HG03095 (cell line): ENCODE data around the gene RRP1.

Experiments
- ATAC-seq: cut with Tn5 transposase; IDR thresholded peaks from one replicate; pipeline ENCODE4 v1.9.1; 2021; ENCODE audit warnings: moderate library complexity; ENCODE audit not compliant: unreplicated experiment

The RRP1 gene

DNA sequence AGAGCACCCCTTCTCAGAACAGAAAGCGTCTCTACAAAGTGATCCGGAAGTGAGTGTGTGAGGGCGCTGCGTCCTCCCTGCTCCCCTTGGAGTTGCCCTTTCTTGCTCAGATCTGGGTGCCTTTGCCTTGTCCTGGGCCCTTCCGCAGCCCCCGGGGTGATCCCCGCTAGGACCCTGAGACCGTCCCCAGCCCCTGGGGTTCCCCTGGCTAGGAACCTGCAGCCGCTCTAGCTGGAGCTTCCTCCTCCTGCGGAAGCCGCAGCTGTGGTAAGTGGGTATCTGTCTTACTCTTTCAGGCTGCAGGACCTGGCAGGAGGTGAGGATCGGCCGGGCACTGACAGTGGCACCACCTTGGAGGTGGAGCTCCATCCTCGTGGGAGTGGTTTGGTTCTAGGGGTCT is 11.2 kb downstream of the RRP1 start:
- no peak for ATAC-seq

DNA sequence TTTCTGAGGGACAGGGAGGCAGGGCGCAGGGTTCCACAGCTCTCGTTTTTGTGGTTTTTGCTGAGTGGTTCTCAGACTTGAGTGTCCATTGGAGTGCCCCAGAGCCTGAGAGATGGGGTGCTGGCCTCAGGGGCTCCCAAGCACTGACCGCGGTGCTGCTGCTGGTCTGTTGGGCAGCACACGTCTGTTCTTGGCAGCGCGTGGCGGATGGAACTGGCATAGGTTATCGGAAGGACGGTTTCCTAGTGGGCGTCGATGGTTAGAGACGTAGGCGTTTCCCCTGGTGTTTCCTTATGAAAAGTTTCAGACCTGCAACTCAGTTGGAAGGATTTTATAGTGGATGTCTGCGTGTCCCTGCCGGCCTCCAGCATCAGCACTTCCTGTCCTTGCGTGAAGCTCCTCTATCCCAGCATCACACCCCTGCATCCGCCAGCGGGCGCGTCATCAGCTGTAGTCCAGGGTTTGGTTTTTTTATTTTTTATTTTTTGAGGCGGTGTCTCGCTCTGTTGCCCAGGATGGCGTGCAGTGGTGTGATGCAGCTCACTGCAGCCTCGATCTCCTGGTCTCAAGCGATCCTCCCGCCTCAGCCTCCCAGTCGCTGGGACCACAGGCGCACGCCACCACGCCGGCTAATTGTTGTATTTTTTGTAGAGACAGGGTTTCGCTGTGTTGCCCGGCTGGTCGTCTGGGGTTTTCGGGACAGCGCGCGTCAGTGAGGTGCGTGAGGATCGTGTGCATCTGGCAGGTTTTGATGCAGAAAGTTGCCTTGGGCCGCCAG is 11.8 kb downstream of the RRP1 start:
- no peak for ATAC-seq

DNA sequence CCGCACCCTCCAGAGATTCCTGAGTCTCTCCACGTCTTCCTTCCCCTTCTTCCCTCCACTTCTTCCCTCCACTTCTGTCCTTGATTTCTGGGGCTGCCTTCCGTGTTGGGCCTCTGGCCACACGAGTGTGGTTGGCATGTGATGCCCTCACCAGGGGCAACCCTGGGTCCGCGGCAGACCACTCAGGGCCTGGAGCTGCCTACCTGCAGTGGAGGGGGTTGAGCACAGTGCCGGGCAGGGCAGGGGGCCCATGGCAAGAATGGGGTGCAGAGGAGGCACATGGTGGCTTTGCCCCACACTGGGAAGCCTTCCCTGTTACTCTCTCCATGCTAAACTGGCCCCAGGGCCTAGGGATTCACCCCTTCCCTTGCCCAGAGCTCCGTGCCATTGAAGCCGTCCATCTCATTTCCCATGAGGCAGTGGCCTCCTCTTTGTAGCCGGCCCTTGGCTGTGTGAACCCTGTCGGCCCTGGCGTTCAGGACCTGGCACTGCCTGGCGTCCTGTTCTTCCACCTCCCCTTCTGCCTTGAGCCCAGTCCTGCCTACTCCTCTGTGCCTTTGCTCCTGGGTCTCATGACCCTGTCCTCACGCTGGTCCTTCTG is 13.4 kb downstream of the RRP1 start:
- no peak for ATAC-seq

DNA sequence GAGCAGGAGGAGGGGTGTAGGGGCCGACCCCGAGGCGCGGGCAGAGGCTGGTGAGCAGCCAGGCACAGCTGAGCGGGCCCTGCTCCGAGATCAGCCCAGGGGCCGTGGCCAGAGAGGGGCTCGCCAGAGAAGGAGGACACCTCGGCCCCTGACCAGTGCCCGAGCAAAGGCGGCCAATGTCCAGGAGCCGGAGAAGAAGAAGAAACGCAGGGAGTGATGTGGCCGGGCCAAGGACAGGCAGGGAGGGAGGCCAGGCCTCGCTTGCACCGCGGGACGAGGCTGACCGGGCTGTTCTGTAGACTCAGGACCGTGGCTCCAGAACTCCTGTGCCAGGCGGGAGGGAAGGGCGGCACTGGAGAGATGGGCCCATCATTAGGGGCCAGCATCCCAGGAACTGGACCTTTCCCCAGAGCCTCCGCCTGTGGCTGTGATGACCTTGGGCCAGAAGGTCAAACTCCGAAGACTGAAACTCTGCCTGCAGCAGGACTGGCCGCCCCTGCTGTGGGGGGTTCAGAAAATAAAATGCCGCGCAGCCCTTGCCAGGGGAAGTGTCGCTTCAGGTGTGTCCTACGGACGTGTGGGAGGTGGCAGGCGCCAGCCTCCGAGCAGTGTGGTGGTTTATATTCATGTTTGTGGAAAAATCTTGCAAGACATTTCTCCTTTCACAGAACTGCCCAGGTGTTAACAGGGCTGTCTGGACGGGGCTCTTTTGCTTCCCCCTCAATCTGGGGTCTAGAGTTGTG is 14.4 kb downstream of the RRP1 start:
- ATAC-seq = no peak

DNA sequence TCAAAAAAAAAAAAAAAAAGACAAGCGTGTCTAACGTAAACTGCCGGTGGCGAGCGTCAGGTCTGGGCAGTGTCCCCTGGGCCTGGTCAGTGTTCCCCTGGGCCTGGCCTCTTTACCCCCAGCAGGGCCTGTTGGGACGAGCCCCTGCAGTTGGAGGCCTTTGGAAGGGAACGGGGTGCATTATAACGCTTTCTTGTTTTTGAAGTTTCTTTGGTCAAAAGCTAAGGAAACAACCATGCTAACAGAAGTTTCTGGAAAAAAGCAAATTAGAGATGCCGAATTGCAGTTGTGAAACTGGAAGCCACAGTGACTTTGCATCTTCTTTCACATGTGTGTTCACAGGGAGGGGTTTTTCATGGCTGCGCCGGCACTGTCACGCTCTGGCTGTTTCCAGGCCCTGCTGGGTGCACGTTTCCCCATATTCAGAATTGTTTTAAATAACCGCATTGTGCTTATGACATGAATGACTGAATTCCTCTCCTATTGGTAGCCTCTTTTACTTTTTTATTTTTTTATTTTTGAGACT is 16.0 kb downstream of the RRP1 start:
- peak; percentile 62 for ATAC-seq

DNA sequence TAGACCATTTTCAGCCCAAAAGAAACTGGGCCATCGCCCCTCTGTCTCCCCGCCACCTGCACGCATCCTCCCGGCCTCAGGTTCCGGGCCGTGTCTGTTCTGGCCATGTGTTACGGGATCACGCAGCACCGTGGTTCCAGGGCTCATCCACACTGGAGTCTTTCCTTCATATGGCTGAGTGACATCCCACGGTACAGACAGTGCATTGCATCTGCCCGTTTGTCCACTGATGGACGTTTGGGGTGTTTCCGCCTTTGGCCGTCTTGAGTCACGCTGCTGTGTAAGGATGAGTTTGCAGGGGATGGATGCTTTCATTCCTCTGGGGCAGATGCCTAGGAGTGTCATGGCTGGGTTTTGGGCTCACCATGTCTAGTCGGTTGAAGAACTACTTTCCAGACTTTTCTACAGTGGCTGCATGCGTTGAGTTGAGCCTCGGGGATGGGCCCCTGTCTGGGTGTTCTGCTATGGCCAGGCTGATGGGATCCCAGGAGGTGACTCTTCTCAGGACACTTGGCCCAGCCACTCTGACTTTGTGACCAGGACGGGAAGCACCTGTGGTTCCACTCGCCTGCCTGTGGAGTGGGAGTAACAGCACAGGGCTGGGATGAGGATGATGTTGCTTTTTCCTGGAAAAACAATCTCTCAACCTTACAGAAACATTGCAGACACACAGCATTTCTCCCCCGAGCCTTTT is 16.8 kb downstream of the RRP1 start:
- ATAC-seq = no peak

DNA sequence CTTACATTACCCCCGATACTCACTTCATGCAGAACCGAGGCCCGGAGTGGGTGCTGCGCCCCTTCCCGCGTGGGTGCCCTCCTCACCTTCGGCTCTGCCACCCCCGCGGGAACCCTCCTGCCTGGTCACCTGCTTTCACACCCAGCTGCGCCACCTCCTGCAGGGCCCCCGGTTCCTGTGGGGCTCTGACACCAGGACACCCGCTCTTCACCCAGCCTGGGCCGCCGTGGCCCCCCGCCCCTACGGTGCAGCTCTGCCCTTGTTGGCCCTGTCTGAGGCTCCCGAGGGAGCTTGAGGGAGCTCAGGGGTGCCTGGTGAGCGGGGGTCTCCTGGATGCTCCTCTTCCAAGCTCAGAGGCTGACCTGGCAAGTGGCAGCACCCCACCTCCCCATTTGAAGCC is 19.0 kb downstream of the RRP1 start:
- ATAC-seq = no peak

DNA sequence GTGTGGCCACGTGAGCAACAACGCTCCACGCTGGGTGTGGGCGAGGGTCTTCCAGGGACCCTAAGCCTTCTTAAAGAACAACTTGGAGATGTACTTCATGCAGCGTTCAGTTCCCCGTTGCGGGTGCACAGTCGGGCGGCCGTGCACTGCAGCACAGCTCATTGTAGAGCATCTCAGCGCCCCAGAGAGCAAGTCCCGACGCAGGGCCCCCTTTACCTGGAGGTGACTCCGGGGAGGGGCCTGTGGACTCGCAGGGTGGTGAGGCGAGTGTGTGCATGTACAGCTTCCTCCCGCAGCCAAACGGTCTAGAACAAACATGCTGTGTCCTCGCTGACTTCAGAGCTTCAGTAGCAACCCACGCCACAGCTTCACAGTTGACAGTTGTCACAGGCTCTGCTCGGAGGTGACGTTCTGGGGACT is 19.5 kb downstream of the RRP1 start:
- ATAC-seq = no peak

DNA sequence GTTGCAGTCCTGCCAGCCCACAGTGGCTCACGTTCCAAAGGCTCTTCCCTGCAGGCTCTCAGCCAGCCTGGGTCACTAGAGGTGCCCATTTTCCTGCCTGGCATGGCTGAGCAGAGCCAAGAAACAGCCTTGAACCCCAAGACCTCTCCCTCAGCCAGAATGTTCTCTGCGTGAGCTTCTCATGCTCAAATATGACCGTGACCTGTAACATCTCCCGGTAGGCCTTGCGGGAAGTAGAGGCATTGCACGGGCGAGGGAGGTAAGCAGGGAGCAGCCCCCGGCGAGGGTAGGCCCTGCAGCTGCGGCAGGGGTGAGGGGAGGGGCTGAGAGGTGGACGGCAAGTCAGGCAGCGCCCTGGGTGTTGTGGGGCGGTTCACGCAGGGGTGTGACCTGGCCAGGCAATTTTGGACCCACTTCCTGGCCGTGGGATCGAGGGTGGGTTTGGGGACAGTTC is 20.0 kb downstream of the RRP1 start:
- ATAC-seq = no peak

DNA sequence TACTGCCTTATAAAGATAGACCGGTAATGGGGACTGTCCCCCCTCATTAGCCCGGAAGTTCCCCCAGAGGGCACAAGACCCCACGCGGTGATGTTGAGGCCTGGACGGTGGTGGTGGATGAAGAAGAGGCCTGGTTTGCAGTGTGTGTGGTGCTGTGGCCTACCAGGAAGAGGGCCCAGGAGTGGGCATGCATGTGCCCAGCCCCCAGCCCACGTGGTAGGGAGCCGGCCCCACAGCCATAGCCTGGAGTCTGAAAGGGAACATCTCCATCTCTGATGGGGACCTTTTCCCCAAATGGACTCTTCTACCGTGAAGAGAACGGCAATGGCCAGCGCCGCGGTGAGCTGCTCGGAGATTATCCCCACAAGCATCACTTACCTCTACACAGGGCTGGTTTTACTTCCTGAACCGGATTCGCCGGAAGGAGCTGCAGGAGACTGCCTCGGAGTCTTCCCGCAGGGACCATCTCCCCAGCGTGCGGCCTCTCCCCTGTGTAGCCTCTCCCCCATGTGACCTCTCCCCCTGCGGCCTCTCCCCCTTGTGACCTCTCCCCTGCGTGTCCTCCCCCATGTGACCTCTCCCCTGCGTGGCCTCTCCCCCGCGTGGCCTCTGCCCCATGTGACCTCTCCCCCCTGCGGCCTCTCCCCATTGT is 20.6 kb downstream of the RRP1 start:
- ATAC-seq = no peak

DNA sequence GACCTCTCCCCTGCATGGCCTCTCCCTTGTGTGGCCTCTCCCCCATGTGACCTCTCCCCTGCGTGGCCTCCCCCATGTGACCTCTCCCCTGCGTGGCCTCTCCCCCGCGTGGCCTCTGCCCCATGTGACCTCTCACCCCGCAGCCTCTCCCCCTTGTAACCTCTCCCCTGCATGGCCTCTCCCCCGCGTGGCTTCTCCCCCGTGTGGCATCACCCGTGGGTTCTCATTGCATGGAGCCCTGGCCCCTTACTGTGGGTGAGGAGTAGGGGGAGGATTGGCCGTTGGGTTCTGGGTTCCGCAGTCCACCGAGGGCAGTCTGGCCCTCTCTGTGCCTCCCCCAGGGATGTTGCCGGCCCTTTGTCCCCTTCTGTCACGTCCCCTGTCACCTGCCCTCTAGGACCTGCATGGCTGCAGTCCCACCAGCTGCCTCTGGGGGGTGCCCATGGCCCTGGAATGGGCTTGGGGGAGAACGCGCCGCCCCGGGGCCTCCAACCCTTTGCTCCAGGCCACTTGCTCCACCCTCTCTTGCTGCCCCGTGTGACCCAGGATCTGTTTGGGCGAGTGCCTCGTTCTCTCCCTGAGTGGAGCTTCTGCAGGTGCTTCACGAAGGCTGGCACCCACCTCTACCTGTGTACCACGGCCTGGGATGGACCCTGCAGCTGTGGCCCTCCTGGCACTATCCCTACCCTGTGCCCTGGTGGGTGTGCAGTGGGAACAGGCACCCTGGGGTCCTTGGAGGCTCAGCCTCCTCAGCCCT is 21.3 kb downstream of the RRP1 start:
- ATAC-seq = peak; percentile 48

DNA sequence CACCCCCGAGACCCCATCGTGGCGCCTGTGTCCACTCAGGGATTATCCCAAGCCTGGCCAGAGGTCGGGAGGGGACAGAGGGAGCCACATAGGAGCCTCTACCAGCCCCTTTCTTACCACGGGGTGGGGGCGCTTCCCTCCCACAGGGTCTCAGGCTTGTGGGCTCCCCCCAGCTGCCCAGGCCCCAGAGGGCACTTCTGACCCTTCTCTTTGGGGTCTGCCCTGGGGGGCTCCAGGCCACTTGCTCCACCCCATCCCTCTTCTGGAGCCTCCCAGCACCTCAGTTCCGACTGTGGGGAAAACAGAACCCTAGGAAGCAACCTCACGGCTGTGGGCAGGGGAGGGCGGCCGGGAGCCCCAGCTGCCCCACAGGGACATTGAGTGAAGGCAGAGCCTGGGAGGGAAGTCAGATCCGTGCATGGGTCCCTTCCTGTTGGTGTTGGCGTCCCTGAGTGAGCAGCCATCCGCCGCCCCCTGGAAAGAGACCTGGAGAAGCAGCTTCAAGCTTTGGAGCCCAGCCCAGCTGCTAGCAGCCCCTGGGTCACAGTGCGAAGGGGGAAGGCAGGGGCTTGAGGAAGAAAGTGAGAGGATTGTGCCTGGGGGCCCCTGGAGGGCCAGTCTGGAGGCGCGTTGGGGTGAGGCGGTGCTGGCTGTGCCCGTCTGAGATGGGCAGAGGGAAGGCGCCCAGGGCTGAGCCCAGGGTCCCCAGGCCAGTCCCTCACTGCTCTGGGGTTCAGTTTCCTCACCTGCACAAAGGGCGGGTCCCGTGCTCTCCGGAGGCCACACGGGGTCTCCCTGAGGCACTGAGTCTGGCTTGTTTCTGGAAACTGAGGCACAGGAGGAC is 22.1 kb downstream of the RRP1 start:
- ATAC-seq = no peak

DNA sequence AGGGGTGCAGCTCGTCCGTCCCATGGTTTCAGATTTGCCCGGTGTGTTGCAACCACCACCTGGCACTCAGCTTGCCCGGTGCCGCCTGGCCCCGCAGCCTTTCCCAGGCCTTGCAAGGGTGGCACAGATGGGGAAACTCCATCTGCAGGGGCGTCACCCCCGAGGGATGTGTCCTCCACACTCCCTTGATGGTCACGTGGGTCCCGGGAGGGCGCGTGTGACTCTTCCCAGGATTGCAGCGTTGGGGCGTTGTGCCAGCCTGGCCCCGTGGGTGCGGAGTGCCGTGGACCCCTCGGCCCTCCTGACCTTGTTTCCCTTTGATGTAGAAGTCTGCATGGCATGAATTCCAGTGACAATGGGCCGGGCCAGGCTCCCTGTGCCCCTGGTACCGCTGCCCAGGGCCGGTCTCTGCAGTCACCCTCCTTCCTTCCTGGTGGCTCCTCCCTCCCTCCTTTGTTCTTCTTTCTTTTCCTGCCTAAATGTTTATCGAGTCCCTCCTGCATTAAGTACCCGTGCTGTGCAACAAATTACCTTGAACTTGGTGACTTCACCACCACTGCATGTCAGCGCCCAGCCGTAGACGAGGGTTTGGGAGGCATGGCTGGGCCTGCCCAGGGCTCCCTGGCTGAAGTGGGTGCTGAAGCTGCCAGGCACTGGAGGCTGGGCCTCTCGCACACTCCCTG is 22.9 kb downstream of the RRP1 start:
- no peak for ATAC-seq

DNA sequence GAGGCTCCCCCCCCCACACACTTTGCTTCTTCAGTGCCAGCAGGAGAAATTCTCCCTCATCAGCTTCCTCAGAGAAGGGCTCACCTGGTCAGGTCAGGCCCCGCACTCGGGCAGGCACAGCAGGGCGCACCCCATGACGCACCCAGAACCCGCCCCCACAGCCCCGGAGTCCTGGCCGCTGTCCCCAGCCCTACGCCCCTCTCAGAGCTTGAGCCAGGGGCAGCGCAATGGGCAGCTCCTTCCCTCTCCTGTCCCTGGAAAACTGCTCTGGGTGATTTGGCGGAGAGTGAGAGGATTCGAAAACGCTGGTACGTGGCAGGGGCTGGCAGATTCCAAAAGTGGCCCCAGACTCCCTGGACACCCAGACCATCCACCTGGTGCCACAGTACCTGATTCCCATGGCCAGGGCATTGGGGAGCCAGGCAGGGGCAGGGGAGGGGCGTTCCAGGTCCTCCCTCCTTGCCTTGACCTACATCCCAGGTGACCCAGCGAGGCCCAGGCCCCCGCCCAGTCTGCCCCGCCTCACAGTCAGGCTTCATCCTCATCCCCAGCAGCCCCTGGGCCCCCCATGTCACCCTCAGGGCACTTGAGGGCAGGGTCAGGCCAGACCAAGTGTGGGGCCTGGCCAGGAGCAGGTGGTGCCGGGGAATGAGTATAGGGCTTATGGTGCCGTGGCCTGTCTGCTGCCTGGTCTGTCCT is 23.7 kb downstream of the RRP1 start:
- ATAC-seq = no peak

DNA sequence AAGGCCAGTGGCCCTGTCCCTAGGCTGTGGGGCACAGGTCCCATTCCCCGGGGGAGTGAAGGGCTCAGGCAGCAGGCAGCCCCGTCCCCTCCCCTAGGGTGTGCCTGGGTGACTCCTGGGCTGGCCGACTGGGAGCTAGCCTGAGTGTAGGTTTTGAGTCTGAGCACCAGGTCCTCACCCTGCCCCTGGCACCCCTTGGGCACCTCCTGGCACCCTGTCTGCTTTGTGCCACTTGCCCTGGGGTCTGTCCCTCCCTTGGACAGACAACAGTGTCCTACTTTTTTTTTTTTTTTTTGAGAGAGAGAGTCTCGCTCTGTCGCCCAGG is 24.2 kb downstream of the RRP1 start:
- no peak for ATAC-seq

DNA sequence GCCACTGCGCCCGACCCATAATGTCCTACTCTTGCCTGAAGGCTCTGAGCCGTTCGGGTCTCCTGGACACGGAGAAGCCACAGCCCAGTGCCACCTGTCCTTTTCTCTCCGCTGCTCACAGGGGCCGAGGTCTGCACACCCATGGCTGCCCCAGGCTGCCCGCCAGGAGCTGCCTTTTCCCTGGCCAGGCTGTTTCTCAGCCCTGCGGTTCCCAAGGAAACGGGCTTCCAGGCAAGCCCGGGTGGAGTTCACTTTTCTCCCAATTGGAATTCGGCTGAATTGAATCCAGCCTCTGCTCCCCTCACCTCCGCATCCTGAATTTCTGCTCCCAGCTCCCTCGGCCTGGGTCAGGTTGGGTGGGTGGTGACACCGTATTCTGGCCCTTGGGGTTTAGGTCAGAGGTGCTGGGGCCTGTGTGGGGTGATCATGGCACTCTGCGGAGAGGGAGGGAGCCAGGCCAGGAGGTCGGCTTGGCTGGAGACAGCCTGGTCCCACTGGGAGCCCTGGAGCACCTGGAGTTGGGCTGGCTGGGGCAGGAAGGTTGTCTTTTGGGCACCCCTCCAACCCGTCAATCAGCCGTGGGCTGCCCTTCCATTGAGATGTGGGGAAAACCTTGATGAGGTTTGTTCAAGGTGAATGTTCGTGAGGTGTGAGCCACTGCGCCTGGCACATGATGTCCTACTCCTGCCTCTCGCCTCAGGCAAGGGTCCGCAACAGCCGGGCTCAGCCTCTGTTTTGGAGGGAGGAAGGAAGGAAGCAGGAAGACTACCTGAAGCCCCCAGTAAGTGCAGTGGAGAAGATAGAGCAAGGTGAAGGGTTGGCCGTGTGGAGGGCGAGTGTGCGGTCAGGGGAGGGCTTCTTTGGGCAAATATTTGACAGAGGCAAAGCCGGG is 25.1 kb downstream of the RRP1 start:
- no peak for ATAC-seq

DNA sequence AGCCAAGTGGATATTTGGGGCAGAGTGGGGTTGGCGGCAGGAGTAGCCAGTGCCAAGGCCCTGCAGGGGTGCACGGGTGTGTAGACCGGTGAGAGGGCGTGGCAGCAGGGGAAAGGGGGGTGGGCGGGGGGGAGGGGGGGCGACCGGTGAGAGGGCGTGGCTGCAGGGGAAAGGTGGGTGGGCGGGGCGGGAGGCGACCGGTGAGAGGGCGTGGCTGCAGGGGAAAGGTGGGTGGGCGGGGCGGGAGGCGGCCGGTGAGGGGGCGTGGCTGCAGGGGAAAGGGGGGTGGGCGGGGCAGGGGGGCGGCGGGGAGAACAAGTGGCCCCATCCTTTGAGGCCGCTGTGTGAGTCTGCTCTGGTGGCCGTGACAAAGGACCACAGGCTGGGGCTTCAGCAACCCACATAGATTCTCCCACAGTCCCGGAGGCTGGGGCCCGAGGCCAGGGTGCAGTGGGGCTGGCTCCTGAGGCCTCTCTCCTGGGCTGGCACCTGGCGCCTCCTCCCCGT is 25.8 kb downstream of the RRP1 start:
- no peak for ATAC-seq
